Fibroblast of the conjunctiva (primary cell): ENCODE data around the gene RARRES1.

Source experiments
- DNase-seq: peaks from one replicate; pipeline ENCODE4 v3.0.0-alpha.2; 2010; ENCODE audit warnings: low read depth

The RARRES1 gene, protein sequence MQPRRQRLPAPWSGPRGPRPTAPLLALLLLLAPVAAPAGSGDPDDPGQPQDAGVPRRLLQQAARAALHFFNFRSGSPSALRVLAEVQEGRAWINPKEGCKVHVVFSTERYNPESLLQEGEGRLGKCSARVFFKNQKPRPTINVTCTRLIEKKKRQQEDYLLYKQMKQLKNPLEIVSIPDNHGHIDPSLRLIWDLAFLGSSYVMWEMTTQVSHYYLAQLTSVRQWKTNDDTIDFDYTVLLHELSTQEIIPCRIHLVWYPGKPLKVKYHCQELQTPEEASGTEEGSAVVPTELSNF

DNA sequence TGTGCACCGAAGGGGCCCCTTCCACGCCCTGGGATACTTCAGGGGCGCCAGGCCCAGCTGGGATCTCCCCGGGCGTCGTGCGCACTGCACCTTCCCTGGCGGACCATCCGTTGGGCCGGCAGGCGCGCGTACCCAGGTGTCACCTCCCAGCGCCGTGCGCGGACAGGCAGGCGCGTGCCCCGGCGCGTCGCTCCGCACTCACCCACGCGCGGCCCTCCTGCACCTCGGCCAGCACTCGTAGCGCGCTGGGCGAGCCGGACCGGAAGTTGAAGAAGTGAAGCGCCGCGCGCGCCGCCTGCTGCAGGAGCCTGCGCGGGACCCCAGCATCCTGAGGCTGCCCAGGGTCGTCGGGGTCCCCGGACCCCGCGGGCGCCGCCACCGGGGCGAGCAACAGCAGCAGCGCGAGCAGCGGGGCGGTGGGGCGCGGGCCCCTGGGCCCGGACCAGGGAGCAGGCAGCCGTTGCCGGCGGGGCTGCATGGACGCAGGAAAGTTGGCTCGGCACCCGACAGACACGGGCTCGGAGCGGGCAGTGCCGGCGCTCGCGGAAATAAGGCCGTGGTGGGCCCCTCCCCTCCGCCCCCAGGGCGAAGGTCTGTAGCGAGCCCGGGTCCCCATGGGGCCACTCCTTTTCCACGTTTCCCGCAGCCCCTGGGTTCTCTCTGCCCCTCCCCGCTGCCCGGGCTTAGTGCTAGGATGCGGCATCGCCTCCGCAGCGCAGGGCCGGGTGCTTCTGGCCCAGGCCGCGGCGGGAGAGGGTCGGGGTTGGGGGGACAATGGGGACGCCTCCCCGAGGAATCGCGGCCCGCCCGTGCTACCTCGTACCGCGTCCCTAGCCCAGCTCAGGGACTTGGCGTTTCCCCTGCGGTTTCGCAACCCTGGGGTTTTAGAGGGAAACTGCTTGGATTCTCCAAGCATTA is at the start of gene RARRES1:
TSS of gene RARRES1 (minus strand) at position 520 of the 918 bp plus-strand sequence. CDS start at position 478, 42 bp downstream.
- DNase-seq = no peak

DNA sequence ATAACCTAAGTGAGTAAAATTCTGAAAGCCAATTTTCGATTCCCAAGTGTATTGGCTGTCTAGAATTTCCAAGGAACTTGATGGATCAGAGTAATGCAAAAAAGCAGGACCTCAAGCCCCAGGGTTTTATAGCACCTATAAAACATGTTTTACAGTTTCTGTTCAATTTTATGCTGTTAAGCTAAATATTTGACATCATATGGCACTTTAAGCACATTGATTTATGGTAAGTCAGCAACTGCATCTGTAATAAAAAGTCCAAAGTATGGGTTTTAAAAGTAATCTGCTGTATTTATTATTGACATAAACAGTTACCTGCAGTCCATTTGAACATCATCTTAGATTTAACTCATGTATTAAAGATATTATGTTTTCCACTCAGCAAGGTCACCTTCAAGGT is 49.6 kb upstream of the RARRES1 start:
- no peak for DNase-seq

DNA sequence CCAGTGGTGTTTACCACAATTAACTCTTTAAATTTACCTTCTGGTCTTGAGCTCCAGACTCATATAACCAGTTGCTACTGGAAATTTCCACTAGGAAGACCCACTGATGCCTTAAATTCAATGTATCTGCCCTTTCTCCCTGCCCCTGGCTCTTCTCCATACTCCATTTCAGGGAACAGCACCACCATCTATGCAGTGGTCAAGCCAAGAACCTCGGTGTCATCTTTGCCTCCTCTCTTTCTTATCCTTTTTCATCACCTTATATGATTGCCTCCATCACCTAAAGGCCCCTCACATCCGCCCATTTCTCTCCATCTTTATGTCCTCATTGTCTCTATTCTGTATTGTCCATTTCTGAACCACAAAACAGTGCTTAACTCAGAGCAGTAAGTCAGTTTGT is 48.9 kb upstream of the RARRES1 start:
- no peak for DNase-seq

DNA sequence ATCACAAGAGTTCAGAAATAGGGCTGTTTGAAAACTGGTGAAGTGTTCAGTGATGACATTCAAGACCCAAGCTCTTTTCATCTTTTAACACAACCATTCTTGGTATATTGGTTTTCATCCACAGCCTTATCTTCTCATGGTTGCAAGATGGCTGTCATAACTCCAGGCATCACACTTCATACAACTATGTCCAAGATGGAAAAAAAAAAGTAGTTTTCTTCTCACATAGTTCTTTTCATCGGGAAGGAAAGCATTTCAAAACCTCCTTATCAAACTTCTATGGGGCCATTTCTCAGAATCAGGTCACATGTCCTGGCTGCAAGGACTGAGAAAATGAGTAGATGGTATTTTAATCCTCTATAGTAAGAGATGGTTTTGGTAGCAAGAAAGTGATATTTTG is 48.5 kb upstream of the RARRES1 start:
- DNase-seq = no peak

DNA sequence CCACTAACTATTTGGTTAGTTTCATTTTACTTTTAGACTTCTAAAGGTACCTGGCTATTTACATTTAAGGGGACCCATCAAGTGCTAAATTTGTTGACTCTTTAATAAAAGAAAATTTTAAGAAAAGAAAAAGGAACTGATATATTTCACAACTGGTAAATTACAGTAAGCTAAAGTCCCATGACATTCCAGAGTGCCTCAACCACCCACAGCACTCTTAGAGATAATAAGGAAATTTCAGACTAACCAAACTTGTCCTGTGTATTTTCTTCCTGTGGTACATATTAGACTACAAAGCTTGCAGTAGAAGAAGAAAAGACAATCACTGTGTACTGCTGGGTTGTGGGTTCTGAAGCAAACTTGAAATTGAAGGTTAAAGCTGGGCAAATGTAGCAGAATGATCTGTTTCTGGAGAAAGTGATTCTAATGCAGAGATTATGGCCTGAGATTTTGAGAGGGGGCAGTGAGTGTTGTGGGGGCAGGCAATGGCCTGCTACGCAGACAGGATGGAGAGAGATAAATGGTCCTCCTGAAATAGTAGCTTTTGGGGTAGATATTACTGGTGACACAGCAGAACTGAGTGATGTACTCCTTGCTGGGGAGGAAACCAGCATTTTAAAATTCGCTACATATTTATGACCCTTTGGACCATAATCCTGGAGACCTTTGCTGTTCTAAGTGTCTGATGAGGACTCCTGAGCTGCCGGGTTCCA is 45.1 kb upstream of the RARRES1 start:
- no peak for DNase-seq

DNA sequence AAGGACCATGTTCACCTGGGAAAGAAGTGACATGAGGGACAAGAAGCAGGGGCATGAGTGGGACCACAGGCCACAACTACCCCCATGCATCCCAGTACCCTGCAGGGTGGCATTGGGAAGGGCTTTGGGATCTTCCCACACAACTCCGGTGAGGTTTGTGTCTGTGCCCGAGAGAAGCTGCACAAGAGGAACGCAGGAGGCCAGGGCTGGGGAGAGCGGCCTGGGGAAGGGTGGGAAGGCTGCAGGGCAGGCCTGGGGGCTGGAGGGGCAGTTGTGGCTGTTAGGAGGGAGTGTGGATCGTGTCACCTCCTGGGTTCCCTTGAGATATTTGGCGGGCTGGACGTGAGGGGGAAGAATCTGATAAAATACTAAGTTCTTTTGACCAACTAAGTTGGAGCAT is 44.3 kb upstream of the RARRES1 start:
- no peak for DNase-seq

DNA sequence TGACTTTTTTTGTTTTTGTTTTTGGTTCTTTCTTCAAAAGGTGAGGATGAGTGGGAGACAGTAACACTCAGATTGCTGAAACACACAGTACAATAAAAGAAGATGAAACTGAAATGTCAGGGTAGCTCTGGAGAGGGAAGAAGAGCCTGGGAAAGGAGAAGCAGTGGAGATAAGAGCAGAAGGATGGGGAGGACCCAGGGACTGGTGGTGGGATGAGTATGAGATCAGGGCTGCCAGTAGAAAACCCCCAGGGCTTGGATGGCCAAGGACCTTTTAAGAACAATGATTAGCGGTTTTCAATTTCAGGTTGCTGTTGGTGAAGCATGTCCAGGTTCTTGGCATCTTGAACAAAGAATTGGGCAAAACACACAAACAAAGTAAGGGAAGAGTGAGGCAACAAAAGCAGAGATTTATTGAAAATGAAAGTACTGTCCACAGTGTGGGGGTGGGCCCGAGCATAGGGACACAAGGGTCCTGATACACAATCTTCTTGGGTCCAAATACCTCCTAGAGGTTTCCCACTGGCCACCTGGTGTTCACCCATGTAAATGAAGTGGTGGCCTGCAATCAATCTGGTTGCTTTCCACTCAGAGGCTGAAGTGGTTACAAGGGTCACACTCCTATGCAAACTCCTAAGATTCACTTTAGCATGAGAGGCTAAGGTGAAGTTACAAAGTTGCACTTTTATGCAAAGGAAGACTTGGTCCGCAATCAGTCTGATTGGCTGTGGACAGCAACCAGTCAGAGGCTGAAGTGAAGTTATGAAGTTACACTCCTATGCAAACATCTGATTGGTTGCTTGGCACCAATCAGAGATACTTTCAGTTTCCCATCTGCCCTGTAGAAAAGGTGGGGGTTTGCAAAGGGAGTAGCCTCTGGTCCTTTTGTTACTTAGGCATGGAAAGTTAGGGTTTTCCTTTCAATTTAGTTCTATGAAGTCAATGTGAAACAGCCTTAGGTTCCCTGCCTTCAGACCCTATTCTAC is 43.5 kb upstream of the RARRES1 start:
- DNase-seq = no peak

DNA sequence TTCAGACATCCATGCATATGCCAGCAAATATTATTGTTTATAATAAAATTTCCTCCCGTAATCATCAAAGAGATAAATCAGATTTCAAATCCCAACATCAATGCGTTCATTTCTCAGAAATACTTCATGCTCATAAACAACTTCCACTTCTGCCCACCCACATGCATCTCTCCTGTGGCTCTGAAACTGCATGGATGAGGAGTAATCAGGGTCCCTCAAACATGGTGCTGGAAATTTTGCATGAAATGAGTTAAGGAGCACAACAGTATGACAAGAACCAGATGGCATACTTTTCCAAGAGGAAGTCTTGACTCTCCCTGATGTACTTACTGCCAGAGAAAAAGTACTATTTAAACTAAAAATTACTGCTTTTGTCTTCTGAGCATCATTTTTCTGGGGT is 42.7 kb upstream of the RARRES1 start:
- DNase-seq = no peak

DNA sequence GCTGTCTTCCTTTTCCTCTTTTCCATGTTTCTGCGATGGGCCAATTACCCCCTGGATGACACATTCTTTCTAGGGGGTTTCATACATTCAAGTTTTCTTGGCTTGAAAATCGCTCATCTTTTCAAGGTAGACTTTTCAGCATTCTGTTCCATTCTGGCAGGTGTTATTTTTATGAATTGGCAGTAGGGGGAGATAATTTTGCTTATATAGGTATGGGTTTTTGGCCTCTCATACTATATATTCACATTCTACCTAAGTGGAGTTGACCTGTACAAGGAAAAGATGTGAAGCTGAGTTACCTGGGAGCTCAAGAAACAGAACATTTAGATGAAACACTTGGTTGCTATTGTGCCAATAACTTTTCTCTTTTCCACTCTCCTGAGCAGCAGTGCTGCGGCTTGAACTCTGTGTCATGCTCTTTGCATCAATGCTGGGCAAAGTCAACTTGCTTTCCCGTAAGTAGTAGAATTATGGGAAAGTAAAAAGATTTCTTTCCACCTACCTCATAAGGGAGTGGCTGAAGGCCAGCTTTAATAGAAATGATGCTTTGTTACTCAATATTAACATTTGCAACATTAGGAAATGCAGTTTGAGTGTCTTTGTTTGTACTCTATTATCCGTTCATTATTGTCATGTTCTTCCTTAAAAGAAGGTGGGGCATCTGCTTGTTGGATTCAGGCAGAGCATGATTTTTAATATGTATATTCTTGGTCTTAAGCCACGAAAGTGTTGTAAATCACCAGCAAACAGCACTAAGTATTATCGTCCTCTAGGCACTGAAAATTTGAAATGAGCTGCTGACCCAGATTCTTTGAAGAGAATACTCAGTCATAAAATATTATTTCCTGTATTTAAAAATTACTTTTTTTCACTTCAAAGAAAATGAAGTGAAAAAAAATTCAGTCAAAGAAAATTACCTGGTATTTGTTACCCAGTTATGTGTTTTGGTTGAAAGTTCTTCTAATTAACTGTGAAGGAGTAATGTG is 41.9 kb upstream of the RARRES1 start:
- DNase-seq = peak; percentile 29

DNA sequence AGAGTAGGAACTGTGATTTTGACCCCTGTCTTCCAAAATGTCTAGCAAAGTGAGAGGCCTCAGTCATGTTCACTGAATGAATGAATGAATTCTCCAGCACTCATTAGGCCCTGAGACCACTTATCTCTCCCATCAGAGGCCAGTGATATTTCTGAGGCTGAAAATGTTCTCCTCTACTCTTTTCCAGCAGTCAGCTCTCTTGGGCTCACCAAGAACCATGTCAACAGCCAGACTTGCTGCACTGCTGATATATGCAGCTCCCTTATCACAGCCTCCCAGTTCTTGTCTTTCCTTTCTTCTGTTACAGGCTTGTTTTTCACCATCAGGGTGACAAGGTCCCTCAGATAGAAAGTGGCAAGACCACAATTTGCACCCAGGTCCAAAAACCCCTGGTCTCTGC is 40.9 kb upstream of the RARRES1 start:
- DNase-seq = no peak

DNA sequence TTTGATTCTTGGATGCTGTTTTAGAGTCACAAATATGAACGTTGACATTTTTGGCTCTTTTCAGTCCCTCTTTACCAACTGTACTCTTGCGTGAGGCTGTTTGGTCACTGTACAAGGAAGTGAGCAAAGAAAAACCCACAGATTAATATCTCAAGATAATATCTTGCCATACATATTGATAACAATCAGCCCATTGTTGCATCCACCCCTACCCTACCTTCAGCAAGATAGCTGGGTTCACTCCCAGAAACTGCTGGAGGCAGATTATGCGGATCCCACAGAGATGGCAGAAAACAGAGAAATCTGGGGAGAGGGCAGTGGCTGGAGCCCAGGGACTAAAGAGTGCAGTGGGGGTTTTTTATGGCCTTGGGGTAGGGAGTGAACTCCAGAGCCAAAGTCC is 39.7 kb upstream of the RARRES1 start:
- DNase-seq = no peak

DNA sequence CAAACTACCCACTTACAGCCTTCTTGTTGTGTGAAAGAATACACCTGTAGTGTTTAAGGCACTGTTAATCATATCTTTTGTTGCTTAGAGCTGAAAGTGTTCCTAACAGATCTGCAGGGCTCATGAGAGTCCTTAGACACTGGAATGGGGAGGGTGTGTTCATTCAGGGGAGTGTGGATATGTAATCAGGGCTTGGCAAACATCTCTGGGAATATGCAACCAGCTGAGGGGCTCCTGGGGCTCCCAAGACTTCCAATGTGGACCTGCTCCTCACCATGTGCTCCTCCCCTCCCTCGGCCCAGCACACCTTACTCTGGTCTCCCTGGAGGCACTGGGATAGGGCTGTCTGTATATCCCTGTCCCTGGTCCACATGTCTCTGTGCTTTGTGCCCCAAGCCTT is 39.3 kb upstream of the RARRES1 start:
- DNase-seq = no peak

DNA sequence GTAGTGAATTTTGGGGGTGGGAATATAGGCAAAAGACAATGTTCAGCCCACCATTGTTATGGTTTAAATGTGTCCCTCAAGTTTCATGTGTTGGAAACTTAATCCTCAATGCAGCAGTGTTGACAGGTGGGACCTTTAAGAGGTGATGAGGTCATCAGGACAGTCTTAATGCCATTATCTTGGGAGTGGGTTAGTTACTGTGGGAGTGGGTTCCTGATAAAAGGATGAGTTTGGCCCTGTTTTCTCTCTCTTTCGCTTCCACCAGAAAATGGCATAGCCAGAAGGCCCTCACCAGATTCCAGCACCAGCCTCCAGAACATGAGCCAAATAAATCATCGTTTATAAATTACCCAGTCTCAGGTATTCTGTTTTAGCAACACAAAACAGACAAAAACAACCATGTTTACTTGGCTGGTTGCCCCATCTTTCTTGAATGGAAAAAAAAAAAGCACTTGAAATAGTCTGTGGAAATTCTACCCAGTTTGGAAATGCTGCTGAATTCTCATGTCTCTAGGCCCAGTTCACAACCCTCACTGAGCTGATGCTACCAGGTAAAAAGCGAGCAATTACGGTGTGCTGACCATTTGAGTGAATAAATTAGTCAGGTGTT is 38.6 kb upstream of the RARRES1 start:
- no peak for DNase-seq

DNA sequence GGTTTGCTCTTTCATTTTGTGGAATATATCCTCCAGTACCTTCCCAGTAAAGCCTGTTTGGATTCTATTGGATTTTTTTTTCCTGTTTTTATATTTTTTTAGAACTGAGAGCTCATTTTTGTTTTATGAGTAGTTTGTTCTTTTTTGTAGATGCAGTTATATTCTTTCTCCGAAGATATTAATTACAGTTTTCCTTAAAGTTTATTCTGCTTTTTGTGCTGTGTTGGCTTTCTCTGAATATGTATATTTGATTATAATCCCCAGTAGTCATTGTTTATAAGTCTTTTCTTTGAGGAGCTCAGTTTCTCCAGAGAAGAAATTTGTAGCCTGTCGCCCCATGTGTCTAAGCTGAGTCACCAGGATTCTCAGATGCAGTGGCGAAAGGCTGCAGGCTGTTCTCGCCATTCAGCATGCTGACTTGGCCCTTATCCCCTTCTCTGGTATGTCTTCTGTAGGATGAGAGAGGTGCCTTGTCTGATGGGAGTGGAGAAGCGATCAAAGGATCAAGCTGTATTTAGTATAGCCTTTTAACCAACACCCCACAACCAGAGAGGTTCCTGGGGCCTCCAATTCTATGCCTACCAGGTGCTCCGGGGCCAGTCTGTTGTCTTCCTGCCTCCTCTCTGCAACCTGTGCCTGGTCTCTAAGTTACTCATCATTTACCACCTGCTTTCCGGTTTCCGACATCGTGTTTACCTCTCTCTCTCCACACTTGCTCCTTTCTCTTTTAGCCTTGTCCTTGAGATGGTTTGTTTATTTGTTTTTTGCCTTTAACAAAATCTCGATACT is 37.9 kb upstream of the RARRES1 start:
- DNase-seq = no peak

DNA sequence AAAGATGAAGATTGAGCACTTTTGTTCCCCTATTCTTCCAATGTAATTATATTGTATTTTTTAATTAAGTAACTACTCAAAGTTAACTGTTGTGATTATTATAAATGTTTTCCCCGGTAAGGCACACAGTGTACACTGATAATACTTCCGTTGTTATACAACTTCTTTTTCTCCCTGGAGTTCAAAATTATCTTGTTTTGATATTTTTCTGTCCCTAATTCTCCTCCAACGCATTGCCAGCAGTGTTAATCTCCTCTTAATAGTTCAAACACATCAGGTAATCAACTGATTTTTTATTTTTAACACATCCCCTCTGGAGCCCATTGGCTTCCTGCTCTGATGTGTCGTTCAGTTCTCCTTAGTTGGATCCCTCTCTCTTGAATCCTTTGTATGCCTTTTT is 37.3 kb upstream of the RARRES1 start:
- DNase-seq = no peak

DNA sequence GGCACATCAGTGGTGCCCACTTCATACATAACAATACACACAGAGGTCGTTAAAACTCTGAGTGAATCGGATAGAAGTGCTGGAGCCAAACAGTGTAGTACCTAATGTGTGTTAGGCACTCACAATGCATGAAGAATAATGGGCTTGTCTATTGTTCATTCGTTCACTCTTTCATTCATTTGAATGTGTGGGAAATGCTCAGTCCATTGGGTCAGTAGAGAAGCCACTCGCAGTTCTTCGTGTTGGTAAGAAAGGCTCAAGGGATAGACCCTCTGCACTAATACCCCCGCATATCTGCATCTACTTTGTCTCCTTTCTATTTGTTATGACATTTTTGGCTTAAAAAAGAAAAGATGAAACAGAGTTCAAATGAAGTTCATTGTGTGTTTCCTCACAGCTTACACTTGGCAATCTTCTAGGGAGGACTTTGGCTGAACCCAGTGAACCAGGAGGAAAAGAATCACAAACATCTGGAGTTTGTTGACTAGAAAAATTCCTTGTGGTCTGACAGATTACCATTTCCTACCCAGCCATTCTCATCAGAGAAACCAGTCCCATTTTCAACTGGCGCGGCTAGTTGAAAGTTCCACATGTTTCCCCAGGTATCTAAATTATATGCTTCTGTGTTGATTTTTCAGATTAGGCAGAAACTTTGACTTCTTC is 36.8 kb upstream of the RARRES1 start:
- peak; percentile 76 for DNase-seq

DNA sequence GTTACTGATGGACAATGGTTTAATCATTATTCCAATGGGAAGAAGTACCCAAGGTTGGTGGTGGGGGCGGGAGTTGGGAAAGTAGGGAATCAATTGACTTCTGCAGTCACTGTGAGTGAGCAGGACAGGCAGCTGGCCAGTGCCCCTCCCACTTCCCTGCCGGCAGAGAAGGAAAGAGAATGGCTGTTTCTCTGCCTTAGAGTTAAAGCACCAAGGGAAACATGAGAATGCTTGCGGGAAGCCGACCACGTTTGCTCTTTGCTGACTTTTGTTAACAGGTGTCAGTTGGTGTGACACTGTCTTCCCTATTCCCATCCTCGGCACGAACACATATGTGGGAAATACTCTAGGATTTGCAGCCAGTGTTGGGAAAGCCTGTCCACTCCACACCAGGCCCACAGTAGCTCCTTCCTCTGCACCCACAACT is 36.1 kb upstream of the RARRES1 start:
- no peak for DNase-seq

DNA sequence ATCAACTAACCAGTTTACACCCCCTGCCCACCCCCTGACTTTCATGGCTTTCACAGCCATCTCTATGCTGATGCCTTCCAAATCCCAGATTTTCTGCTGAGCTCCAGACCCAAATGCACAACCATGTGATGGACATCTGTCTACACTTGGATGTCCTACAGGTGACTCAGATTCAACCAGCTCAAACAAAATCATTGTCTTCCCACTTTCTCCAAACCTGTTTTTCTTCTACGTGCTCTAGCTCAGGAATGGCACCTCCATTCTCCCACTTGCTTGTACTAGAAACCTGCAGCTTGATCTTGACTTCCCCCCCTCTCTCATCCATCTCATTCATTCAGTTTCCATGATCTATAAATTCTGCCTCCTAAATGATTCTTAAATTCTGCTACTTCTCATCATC is 34.1 kb upstream of the RARRES1 start:
- DNase-seq = no peak
